Measurements from ENCODE around the gene STK32B. TPM values are rescaled to one million over a fixed set of nuclear protein-coding genes. Genes with fewer than 3 reads are reported as not detected.
A peak's percentile ranks its signal among the peaks of the same experiment; 100 is the strongest.

STK32B gene
- total RNA-seq, 1 experiment from 2014 or later: 15.1 TPM

GRCh38 chr4:5222047-5222446, 170.8 kb downstream of the STK32B start:
- no peak overlapping the region for H3K27ac ChIP-seq (ENCODE audit: low read depth, low read length, poor library complexity, severe bottlenecking)
- DNase-seq (ENCODE audit: low spot score): no peak
- ChIA-PET CTCF (no interaction called here), POLR2A (ENCODE audit: low non-redundant PET) (no interaction called here)
- intact Hi-C loops (cut with micrococcal nuclease; ENCODE audit: unreplicated experiment): loop anchor here (10.0 kb wide), 1 partner anchor 167 kb away; the partner anchor contains the start of gene STK32B
- no peak overlapping the region for H3K4me3 ChIP-seq (ENCODE audit: low read depth, low read length, poor library complexity, severe bottlenecking)
- H3K9me3 ChIP-seq (ENCODE audit: low read depth, low read length, poor library complexity, severe bottlenecking): peaks cover 8% of the 10 kb centered on the region
- no peak for TF ChIP-seq EZH2 (IDR thresholded peaks at IDR 0.05; ENCODE audit: borderline replicate concordance, low read depth, low read length, poor library complexity, severe bottlenecking)
- TF ChIP-seq CTCF (conservative IDR thresholded peaks at IDR 0.05; ENCODE audit: low read depth, low read length): no peak
- H3K36me3 ChIP-seq (ENCODE audit: insufficient read depth, low read length, poor library complexity, severe bottlenecking): no peaks in the 10 kb centered on the region
- peaks cover 14% of the 10 kb centered on the region for H3K4me1 ChIP-seq (ENCODE audit: insufficient read depth, low read length, poor library complexity, severe bottlenecking)
- BruUV-seq (replicated peaks): no TSS peak
- no peaks in the 10 kb centered on the region for H3K27me3 ChIP-seq (replicated peaks; ENCODE audit: insufficient read depth, low read depth, low read length, poor library complexity)

GRCh38 chr4:5222951-5223350, 171.7 kb downstream of the STK32B start:
- Histone ChIP-seq H3K36me3 (ENCODE audit: insufficient read depth, low read length, poor library complexity, severe bottlenecking) (no peaks in the 10 kb centered on the region), H3K27me3 (replicated peaks; ENCODE audit: insufficient read depth, low read depth, low read length, poor library complexity) (no peaks in the 10 kb centered on the region), H3K9me3 (ENCODE audit: low read depth, low read length, poor library complexity, severe bottlenecking) (peaks cover 8% of the 10 kb centered on the region), H3K4me3 (ENCODE audit: low read depth, low read length, poor library complexity, severe bottlenecking) (no peak overlapping the region), H3K27ac (ENCODE audit: low read depth, low read length, poor library complexity, severe bottlenecking) (no peak overlapping the region), H3K4me1 (ENCODE audit: insufficient read depth, low read length, poor library complexity, severe bottlenecking) (peaks cover 11% of the 10 kb centered on the region)
- ChIA-PET POLR2A (ENCODE audit: low non-redundant PET) (no interaction called here), CTCF (interaction anchor here (0.6 kb wide), 1 partner anchor 159 kb away, joined by 3 read pairs; no protein-coding TSS in a partner anchor)
- TF ChIP-seq CTCF (conservative IDR thresholded peaks at IDR 0.05; ENCODE audit: low read depth, low read length) (no peak), EZH2 (IDR thresholded peaks at IDR 0.05; ENCODE audit: borderline replicate concordance, low read depth, low read length, poor library complexity, severe bottlenecking) (no peak)
- intact Hi-C loops (cut with micrococcal nuclease; ENCODE audit: unreplicated experiment): loop anchor here (10.0 kb wide), 1 partner anchor 168 kb away; the partner anchor contains the start of gene STK32B
- DNase-seq (ENCODE audit: low spot score): no peak
- no TSS peak for BruUV-seq (replicated peaks)

DNA sequence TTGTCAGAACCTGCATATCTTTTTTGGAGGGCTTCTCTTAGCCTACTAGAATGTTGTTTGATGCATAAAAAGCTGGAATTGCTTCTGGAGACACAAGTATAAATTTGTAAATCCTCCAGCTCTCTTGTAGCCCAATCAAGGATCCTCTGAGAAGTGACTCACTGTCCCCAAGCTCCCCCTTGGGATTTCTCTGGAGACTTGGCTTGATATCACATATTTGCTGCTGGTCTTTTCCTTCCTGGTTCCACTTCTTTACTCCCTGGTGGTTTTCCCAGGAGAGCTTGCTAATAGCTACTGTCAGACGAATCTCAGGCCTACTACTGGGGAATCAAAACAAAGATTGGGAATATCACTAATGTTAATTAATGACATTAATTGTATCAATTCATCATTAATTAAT, 173.1 kb downstream of the STK32B start:
- no peak overlapping the region for H3K27ac ChIP-seq (ENCODE audit: low read depth, low read length, poor library complexity, severe bottlenecking)
- no peak overlapping the region for H3K4me3 ChIP-seq (ENCODE audit: low read depth, low read length, poor library complexity, severe bottlenecking)
- no peaks in the 10 kb centered on the region for H3K27me3 ChIP-seq (replicated peaks; ENCODE audit: insufficient read depth, low read depth, low read length, poor library complexity)
- BruUV-seq (replicated peaks): no TSS peak
- peak; percentile 93 for DNase-seq (ENCODE audit: low spot score)
- peaks cover 8% of the 10 kb centered on the region for H3K9me3 ChIP-seq (ENCODE audit: low read depth, low read length, poor library complexity, severe bottlenecking)
- H3K36me3 ChIP-seq (ENCODE audit: insufficient read depth, low read length, poor library complexity, severe bottlenecking): no peaks in the 10 kb centered on the region
- POLR2A ChIA-PET (ENCODE audit: low non-redundant PET): no interaction called here
- H3K4me1 ChIP-seq (ENCODE audit: insufficient read depth, low read length, poor library complexity, severe bottlenecking): peaks cover 11% of the 10 kb centered on the region
- CTCF ChIA-PET: no interaction called here
- TF ChIP-seq CTCF (conservative IDR thresholded peaks at IDR 0.05; ENCODE audit: low read depth, low read length) (no peak), EZH2 (IDR thresholded peaks at IDR 0.05; ENCODE audit: borderline replicate concordance, low read depth, low read length, poor library complexity, severe bottlenecking) (no peak)
- intact Hi-C loops (cut with micrococcal nuclease; ENCODE audit: unreplicated experiment): loop anchor here (10.0 kb wide), 1 partner anchor 170 kb away; the partner anchor contains the start of gene STK32B

Measured in A673 (cell line).